Mucosa of stomach (tissue), 1 donor: Measurements from ENCODE around the gene ACTL10.

ENCODE experiments used
- H3K27me3 ChIP-seq: one replicate; pipeline ENCODE4 v1.7.0; 2013; ENCODE audit warnings: mild to moderate bottlenecking, low read length; ENCODE audit not compliant: control insufficient read depth, insufficient read depth
- H3K36me3 ChIP-seq: one replicate; pipeline ENCODE4 v1.7.0; 2013; ENCODE audit warnings: low read length; ENCODE audit not compliant: control insufficient read depth, insufficient read depth
- H3K4me1 ChIP-seq: one replicate; pipeline ENCODE4 v1.7.0; 2013; ENCODE audit warnings: mild to moderate bottlenecking, low read length; ENCODE audit not compliant: control insufficient read depth, insufficient read depth
- H3K4me3 ChIP-seq: one replicate; pipeline ENCODE4 v1.7.0; 2013; ENCODE audit warnings: low read length
- H3K9ac ChIP-seq: one replicate; pipeline ENCODE4 v1.7.0; 2013; ENCODE audit warnings: mild to moderate bottlenecking, low read length, moderate library complexity
- H3K9me3 ChIP-seq: one replicate; pipeline ENCODE4 v1.7.0; 2013; ENCODE audit warnings: mild to moderate bottlenecking, low read length, moderate library complexity; ENCODE audit not compliant: control insufficient read depth
- donor health status: Pancreatic carcinoma.

Gene ACTL10

DNA sequence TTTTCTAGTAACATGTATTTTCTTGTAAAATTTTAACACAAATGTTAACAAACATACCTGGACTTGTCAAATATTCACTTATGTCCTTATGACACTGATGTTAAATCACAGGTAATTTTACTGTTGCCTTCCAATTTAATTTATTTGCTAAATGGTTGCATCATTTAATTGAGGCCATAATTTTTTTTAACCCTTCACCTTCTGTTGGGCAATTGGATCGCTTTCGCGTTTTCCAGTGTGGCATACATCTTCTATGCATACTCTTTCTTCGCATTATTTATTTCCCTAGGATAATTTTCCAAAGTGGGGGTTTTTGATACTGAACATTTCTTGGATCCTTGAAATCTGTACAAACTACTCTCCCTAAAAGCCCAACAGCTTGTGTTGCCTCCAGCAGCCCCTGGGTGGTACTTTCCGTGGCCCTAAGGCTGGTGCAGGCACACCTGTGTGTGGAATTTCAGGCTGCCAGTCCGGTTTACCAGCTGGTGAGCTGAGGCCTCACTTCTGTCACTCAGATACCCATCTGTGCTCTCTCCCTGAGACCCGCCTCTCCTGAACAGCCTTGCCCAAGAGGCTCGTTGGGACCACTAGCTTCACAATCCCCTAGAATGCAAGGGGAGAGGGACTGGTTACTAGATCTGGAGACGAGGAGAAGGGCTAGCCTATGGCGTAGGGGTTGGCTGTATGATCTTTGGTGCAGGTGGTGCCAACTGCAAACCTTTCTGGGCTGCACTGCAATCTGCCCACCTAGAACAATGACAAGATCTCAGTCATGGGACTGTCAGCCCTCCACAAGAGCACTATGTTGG lies 15.8 kb upstream of the ACTL10 start:
- Histone ChIP-seq H3K9me3 (no peaks in the 10 kb centered on the region), H3K36me3 (no peaks in the 10 kb centered on the region), H3K4me3 (no peak overlapping the region), H3K9ac (no peak overlapping the region), H3K27me3 (no peaks in the 10 kb centered on the region), H3K4me1 (peaks cover 78% of the 10 kb centered on the region)

DNA sequence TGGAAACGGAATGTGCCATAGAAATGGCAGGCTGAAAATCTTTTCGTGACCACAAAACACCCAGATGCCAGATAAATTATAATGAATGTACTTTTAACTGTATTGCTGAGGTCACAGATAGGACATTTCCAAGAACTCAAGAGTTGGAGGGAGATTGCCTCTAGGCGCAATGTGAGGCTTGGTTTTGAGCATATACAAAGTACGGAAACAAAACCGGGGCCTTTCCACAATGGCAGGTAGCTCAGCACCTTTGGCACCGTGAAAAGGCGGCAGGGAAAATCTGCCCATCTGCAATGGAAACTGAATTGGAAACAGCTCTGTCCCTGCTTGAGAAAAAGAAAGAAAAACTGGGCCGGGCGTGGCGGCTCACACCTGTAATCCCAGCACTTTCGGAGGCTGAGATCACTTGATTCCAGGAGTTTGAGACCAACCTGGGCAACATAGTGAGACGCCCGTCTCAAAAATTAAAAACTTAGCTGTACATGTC lies 15.1 kb upstream of the ACTL10 start:
- H3K27me3 ChIP-seq: no peaks in the 10 kb centered on the region
- no peaks in the 10 kb centered on the region for H3K9me3 ChIP-seq
- H3K4me3 ChIP-seq: no peak overlapping the region
- H3K4me1 ChIP-seq: peaks cover 81% of the 10 kb centered on the region
- peak overlapping the region; percentile 36 for H3K9ac ChIP-seq
- H3K36me3 ChIP-seq: no peaks in the 10 kb centered on the region

DNA sequence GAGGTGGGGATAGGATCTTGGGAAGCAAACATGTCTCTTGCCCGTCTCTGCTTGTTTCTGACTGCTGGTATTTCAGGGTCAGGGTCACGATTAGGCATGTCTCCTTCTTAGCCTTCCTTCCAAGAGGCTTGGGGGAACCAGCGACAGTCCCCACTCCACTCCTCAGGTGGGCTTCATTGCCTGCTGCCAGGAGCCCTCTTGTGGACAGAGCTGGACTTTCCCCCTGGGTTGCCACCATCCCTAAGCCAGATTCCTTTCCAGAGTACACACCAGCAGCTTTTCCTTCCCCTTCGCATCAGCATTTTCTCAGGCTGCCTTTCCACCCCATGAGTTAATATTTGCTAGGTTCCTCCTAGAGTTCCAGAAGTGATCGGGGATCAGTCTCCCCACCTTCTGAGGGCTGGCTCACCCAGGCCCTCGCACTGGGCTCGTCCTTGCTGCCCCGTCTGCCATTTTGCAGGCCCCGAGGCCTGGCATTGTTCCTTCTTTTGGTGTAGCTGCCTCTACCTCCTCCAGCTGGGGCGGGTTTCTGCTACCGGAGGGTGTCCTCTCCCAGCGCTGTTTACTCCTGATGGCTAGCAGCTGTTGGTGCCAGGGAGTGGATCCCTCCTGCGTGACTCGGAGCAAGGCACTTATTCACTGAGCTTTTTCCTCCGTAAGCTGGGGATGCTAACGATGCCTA lies 13.4 kb upstream of the ACTL10 start:
- Histone ChIP-seq H3K36me3 (no peaks in the 10 kb centered on the region), H3K4me3 (no peak overlapping the region), H3K4me1 (peaks cover 71% of the 10 kb centered on the region), H3K9me3 (no peaks in the 10 kb centered on the region), H3K27me3 (no peaks in the 10 kb centered on the region), H3K9ac (peak overlapping the region; percentile 19)

DNA sequence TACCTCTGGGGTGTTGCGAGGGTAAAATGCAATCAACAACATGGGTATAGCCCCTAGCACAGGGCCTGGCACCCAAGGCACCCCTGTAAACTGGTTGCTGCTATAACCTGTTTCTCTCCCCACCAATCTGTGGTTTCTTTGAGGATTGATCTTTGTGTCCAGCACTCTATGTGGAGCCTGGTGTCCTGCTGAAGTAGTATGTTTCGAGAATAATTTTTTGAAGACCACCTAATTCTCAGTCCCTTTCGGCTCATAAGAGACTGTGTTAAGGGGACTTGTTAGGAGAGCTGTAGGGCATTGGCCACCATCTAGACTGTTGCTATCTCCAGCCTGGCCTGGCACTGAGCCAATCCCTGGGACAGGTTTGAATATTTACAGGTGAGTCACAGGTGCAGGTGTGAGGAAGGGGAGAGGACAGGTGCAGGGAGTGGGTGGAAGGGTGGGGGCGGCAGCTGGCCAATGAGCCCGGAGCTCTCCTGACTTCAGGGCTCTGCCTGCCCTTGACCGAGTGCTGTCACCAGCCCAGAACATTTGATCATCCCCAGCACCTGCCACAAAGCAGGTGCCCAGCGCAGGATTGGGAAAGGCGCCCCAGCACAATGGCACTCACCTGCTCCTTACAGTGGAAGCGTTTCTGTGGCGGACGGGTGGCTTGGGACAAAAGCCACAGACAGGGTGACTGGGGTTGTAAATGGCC lies 12.7 kb upstream of the ACTL10 start:
- H3K36me3 ChIP-seq: no peaks in the 10 kb centered on the region
- no peak overlapping the region for H3K4me3 ChIP-seq
- no peaks in the 10 kb centered on the region for H3K27me3 ChIP-seq
- peaks cover 66% of the 10 kb centered on the region for H3K4me1 ChIP-seq
- no peaks in the 10 kb centered on the region for H3K9me3 ChIP-seq
- peak overlapping the region; percentile 19 for H3K9ac ChIP-seq

DNA sequence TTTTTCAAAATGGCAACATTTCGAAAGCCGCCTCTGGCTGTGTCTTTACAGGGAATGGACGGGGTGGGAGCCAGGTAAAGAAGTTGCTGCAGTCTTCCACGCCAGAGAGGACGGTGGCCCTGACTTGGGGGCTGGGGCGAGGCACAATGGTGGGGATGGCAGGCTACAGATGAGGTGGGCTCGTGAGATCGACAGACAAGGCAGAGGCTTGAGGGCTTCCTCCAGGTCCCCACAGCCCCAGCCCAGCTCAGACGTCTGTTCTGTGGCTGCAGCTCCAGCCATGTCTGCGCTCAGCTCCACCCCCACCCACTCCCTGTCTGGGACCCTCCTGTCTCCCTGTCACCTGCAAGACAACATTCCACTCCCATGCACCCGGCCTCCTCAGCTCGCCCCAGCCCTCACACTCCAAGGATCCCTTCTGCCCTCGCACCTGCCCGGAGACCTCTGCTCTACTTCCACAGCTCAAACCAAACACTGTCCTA lies 12.0 kb upstream of the ACTL10 start:
- H3K27me3 ChIP-seq: no peaks in the 10 kb centered on the region
- H3K9ac ChIP-seq: peak overlapping the region; percentile 15
- H3K4me1 ChIP-seq: peaks cover 59% of the 10 kb centered on the region
- no peak overlapping the region for H3K4me3 ChIP-seq
- H3K36me3 ChIP-seq: no peaks in the 10 kb centered on the region
- no peaks in the 10 kb centered on the region for H3K9me3 ChIP-seq

DNA sequence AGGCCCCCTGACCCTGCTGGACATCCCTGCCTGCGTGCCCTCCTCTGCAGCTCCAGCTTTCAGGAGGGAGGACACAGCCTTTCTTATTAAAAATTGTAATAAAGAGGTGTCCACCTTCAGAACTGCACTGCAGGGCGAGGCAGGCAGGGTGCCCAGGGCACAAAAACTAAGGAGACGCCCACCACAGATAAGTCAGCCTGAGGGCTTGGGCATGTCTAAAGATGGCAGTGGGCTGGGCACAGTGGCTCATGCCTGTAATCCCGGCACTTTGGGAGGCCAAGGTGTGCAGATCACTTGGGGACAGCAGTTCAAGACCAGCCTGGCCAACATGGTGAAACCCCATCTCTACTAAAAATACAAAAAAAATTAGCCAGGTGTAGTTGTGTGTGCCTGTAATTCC lies 11.6 kb upstream of the ACTL10 start:
- H3K9ac ChIP-seq: no peak overlapping the region
- no peaks in the 10 kb centered on the region for H3K36me3 ChIP-seq

DNA sequence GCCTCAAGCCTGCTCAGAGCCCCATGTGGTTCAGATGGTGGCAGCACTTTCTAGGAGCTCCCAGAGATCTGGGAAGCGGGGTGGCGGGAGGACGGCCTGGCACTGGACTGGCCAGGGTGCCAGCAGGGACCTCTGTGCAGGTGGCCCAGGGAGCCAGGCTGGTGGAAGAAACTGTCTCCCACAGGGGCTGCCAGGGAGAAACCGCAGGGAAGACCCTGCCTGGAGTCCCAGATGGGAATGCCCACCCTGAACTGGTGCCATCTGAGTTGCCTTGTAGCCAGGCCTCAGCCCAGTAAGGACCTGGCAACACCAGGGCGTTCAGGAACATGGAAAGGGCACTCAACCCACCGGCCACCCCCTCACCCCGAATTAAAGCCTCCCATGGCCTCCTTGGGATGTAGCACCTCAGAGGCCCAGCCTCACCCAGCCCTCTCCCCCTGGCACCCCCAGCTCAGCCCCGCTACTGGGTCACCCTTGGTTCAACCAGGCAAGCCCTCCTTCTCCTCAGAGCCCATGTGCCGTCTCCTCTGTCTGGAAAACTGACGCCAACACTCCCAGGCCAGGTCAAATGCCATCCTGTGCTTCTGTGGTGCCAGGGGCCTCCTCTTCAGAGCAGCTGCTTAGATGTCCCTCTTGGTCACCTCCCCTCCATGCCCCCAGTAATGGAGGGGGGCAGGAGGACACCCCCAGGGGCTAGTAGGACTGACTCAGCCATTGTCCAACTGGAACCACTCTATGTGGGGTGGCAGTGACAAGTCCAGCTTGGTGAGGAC lies 10.5 kb upstream of the ACTL10 start:
- Histone ChIP-seq H3K27me3 (no peaks in the 10 kb centered on the region), H3K9me3 (no peaks in the 10 kb centered on the region), H3K36me3 (no peaks in the 10 kb centered on the region), H3K4me1 (peaks cover 49% of the 10 kb centered on the region), H3K4me3 (no peak overlapping the region), H3K9ac (no peak overlapping the region)

More for the DNA sequence above, 11.6 kb upstream of the ACTL10 start:
- H3K9me3 ChIP-seq: no peaks in the 10 kb centered on the region
- H3K27me3 ChIP-seq: no peaks in the 10 kb centered on the region
- no peak overlapping the region for H3K4me3 ChIP-seq
- H3K4me1 ChIP-seq: peaks cover 55% of the 10 kb centered on the region

DNA sequence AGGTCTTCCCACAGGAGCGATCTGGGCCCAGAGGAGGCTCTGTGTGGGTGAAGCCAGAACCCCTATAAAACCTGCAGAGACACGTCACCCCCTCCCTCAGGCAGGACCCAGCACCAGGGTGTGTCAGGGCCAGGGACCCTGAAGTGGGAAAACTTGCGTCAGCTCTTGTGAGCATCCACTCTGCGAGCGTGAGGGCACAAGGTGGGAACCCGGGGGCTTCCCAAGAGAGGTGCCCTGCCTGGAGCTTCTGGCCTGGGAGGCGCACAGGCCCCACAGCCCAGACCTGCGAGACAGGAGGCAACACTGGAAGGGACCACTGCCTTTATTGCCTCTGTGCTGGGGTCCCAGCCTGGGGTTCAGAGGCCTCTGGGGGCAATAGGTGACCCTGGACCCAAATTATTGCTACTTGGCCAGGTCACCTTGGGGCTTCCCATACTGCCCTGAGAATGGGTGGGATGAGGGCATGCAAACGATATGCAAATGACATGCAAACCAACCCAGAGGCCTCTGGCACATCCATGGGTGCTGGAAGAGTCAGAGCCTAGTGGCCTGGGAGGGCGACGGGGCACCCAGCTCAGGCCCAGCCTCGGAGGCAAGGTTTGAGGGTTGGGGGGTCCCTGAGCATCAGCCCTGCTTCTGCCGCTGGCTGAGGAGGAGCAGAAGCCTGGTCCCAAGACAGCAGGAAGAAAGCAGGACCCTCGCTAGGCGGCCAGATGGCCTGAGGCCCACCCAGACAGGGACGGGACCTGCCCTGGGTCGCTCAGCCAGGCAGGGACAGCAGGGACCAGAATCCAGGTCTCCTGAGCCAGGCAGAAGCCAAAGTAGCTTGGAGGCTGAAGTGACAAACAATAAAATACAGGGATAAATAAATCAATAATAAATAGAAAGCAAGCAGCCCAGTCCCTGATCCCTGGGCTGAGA lies 9.7 kb upstream of the ACTL10 start:
- no peaks in the 10 kb centered on the region for H3K9me3 ChIP-seq
- H3K36me3 ChIP-seq: no peaks in the 10 kb centered on the region
- H3K4me3 ChIP-seq: no peak overlapping the region
- H3K9ac ChIP-seq: no peak overlapping the region
- no peaks in the 10 kb centered on the region for H3K27me3 ChIP-seq
- peaks cover 41% of the 10 kb centered on the region for H3K4me1 ChIP-seq

DNA sequence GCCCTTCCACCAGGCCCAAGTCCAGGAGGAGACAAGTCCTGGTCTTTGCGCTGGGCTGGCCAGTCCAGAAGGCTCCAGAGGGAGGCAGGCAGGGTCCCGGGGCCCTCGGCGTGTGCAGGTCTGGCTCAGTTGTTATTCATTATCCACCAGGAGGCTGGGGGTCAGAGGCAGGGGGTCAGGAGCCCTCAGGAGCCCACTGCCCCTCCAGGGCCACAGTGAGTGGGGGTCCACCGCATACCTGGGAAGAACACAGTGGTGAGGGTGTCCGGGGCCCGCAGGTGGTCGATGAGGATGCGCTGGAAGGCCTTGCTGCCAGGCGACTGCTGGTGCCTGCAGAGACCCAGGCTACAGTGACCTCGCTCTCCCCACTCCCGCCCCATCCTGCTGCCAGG lies 9.0 kb upstream of the ACTL10 start:
- Histone ChIP-seq H3K9me3 (no peaks in the 10 kb centered on the region), H3K36me3 (no peaks in the 10 kb centered on the region)

DNA sequence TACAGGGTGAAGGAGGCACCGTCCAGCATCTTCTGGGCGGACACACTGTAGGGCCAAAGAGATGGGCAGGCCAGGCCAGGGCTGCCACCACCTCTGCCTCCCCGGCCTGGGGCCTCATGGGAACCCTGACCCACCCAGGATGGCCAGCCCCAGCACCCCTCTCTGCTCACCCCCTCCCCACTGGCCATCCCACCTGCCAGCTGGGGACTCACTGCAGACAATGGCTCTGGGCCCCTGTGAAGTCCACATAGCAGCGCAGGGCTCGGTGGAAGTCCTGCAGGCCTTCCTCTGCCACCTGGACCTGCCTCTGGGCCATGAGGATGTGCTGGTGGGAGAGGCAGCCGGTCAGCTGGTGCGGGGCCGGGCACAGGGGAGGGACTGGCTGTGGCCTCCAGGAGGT lies 8.2 kb upstream of the ACTL10 start:
- no peaks in the 10 kb centered on the region for H3K9me3 ChIP-seq
- peaks cover 37% of the 10 kb centered on the region for H3K4me1 ChIP-seq
- H3K4me3 ChIP-seq: no peak overlapping the region
- H3K36me3 ChIP-seq: no peaks in the 10 kb centered on the region
- H3K9ac ChIP-seq: no peak overlapping the region
- no peaks in the 10 kb centered on the region for H3K27me3 ChIP-seq

More for the DNA sequence above, 9.0 kb upstream of the ACTL10 start:
- H3K4me1 ChIP-seq: peaks cover 39% of the 10 kb centered on the region
- no peaks in the 10 kb centered on the region for H3K27me3 ChIP-seq
- no peak overlapping the region for H3K9ac ChIP-seq
- no peak overlapping the region for H3K4me3 ChIP-seq

DNA sequence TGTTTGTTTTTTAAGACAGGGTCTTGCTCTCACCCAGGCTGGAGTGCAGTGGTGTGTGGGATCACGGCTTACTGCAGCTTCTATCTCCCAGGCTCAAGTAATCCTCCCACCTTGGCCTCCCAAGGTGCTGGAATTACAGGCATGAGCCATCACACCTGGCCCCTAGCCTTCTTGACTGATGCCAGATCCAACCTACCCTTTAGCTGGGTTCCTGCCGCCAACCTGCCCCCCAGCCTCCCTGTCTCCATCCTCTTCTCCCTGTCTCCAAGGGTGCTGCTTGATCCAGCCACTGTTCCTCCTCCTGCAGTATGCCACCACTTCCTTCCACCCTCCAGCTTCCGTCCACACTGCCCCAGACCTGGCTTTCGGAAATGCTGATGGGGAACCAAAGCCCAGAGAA lies 7.8 kb upstream of the ACTL10 start:
- H3K4me3 ChIP-seq: no peak overlapping the region
- H3K27me3 ChIP-seq: no peaks in the 10 kb centered on the region
- peaks cover 34% of the 10 kb centered on the region for H3K4me1 ChIP-seq
- no peaks in the 10 kb centered on the region for H3K9me3 ChIP-seq
- no peak overlapping the region for H3K9ac ChIP-seq
- H3K36me3 ChIP-seq: no peaks in the 10 kb centered on the region
